ENCODE data around the gene GIT1.

GIT1 gene

DNA sequence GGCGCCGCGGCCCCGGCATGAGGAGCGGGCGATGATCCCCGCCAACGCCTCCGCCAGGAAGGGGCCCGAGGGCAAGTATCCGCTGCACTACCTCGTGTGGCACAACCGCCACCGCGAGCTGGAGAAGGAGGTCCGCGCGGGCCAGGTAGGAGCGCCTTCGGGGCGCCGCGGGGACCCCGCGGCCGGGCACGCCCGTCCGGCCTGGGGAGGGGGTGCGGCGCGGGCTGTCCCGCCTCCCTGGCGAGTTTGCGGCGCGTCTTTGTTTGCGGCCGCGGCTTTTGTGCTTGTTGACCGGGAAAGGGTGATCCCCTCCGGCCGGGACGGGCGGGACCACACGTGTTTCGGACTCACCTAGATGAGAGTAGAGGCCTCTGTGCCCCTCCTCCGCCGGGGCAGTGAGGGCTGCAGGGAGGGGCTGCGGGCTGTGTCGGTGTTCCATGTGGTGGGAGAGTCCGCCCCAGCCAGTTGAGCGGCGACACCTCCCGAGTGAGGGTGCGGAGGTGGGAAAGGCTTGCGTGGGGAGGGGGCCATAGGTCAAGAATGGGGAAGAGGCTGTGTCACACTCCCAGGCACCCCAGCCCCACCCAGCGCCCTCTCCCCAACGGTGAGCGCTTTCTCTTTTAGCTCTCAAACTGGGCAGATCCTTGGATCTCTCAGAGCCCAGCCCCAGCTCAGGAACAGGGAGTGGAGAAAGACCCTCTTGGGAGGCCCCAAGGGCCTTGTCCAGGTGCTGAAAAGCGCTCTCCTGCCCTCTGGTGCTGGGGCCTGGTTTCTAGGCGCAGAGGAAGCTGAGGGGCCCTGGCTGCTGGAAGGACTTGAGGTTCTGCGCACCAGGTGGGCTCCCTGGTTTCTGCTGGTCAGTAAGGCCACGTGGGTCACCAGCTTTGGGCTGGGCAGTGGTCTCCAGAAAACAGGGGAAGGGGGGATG is 4.4 kb upstream of the GIT1 start:
- DNase-seq (ENCODE audit: low read depth): no peak

DNA sequence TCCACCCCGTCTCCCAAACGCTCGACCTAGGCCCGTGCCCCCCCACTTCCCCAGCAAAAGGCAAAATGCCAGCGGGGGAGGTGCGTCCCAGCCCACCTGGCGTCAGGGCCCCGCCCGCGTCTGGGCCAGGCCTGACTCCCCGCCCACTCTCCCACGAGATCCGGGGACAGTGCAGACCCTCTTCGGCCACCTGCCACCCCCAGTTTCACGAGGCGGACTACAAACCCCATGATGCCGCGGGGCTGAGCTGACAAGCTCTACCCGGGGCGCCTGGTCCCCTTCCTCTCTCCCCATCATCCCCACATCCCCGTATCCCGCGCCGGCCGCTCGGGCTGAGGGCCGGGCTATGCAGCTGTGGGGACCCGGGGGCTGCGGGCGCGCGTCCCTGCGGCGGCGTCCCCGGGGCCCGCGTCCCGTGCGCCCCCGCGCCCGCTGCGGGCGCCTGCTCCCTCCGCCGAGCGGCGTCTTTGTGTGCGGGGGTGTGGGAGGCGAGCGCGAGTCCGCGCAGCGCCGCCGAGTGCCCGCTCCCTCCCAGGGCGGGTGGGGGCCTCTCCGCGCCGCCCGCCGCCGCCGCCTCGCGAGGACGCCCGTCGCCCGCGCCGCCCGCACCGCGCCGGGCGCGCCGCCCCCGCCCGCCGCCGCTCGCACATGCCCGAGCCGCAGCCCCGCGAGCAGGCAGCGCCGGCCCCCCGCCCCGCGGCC is 3.6 kb upstream of the GIT1 start, which contains the start of gene ANKRD13B:
ANKRD13B (plus strand) TSS at position 283 of the 702 bp plus-strand sequence. CDS start 490 bp downstream, outside the sequence.
- DNase-seq (ENCODE audit: low read depth): no peak

DNA sequence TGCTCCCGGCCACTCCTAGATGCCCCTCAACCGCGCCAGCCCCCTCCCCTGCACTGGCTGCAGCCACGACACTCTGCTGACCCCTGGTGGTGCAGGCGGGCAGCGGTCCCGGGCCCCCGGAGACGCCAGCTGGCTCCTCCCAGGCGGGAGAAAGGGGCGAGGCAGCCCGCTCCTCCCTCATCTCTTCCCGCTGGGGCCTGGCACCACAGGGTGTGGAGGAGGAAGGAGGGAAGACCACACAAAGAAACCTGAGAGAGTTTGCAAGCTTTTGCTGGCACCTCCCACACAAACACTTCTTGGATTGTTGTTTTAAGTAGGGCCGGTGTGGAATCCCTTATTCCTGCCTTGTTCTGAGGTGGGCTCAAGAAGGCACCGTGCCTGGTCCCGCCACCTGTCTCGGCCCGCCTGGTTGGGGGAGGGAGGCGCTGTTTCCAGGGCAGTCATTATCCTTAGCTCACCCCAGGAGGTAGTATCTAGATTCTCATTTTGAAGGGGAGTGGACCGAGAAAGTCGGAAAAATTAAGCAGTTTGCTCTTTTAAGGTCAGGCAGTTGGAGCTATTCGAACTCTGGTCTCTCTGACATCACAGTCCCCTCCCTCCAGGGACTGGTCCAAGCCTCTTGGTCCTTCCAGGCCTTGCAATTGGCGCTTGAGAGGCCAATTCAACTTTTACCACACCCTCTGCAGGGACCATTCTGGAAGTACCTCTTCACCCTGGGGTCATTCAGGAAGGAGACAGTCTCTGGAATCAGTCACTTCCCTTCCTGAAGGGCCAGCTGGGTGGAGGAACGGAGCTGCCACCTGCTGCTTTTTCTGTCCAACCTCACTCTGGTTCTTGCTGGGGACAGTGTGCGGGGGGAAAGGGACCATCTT is 2.5 kb upstream of the GIT1 start:
- DNase-seq (ENCODE audit: low read depth): peak; percentile 72

- DNase-seq (ENCODE audit: low read depth): peak; percentile 68
Measured at GRCh38 chr17:29591146-29591736, 1.8 kb upstream of the GIT1 start.

- DNase-seq (ENCODE audit: low read depth): peak; percentile 69
Measured at GRCh38 chr17:29590411-29591145, 1.1 kb upstream of the GIT1 start.

GRCh38 chr17:29588562-29589411 is 661 bp downstream of the GIT1 start:
- DNase-seq (ENCODE audit: low read depth): peak; percentile 42

DNA sequence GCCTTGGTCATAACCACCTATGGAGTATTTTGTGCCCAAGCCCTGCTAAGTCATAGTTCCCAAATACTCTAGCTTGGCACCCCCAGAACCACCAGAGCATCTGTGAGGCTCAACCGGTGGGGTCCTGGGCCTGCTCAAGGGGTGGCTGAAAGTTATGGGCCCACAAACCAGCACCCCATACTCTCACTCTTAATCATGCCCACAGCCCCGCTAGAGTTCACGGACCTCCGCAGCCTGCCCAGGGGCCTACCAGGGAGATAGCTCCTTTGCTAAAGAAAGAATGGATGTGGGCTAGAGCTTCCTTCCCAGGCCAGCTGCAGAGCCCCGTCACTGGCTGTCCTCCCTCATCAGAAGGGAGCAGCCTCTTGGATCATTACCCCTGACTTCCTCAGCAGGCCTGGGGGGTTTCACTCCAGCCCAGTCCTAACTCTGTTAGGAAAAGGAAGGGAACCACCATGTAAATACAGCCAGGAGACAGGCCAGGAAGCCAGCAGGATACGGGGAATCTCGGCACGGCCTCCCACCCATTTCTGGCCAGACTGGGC is 1.4 kb downstream of the GIT1 start:
- no peak for DNase-seq (ENCODE audit: low read depth)

DNA sequence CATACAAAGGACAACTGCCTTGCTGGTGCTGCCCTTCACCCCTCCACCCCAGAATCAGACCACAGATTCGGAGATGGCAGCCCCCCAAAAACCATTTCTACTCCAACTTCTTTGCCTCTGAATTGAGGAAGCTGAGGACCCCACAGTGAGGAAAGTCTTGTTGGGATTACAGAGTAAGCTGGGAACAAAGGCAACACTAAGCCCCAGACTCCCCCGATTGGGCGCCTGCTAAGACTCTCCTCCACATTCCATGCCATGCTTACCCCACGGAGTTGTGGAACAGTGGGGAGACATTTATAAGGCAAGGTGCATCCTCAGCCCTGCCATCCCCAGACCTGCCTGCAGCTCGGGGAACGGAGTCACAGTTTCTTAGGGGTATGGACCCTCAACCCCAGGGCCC is 1.9 kb downstream of the GIT1 start:
- no peak for DNase-seq (ENCODE audit: low read depth)

GRCh38 chr17:29586676-29587469 is 2.6 kb downstream of the GIT1 start:
- DNase-seq (ENCODE audit: low read depth): no peak

DNA sequence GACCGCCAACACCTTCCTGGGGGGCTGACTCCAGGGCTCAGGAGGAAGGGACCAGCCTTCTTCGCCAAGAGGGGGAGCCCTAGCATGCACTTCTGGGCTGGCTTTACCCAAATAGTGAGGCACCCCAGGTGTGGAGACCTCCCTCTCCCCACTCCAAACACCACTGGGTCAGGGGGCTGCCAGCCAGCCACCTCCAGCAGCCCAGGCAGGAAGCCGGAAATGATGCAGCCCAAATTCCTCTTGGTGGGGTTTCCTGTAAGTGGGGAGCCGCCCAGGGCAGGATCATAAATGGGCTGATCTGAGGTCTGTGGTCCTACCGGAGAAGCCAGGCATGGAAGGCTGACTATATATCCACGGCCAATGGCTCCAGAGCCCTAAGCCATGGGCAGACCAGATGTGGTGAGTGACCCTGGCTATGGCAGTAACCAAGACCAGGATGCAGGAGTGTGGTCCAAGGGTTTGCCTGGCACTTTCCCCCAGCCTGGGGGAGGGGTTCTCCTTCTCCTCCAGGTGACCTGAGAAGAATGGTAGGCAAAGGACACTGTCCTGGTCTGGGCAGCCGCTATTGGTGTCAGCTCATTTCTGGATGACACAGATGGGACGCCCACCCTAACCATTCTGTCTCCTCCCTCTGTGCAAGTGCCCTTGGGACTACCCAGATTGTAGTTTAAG is 4.2 kb downstream of the GIT1 start:
- no peak for DNase-seq (ENCODE audit: low read depth)

DNA sequence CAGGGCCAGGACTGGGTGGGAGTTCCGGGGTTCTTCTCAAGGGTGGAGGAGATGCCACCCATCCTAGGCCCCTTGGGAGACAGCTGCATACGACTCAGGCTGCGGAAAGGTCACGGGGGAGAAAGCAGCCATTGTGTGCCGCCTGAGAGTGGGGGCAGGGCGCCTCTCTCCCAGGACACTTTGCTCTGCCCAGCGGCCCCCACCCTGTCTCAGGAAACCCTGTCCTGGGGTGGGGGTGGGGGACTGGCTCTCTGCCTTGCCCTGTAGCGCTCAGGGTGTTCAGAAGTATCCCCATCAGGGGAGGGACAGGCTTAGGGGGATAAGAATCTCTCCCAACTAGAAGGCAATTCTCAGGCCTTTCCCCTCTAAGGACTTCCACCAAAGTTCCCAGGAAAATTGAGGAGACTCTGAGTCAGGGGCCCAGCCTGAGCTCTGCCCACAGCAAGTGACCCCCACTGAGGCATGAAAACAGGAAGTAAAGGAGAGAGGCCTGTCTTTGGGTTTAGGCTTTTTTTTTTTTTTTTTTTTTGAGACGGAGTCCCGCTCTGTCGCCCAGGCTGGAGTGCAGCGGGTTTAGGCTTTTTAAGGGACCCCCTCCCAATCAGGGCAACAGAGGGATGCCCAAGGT is 4.9 kb downstream of the GIT1 start:
- no peak for DNase-seq (ENCODE audit: low read depth)

- DNase-seq (ENCODE audit: low read depth): no peak
Measured at GRCh38 chr17:29583324-29584248, 5.9 kb downstream of the GIT1 start.

- no peak for DNase-seq (ENCODE audit: low read depth)
Measured at GRCh38 chr17:29582772-29583171, 6.7 kb downstream of the GIT1 start.

- no peak for DNase-seq (ENCODE audit: low read depth)
Measured at GRCh38 chr17:29582254-29582765, 7.1 kb downstream of the GIT1 start.

GRCh38 chr17:29581583-29582253 is 7.7 kb downstream of the GIT1 start:
- no peak for DNase-seq (ENCODE audit: low read depth)

Data from iris pigment epithelial cell (primary cell).